ENCODE measurements around the gene SLC6A8. TPM values are rescaled to one million over a fixed set of nuclear protein-coding genes. Genes with fewer than 3 reads are reported as not detected.
"Not testable (repeated sequence)": the region's sequence is repeated elsewhere in the genome, so short reads cannot be mapped to it uniquely, and the experiment has no call there.

SLC6A8 gene
- polyA plus RNA-seq, 1 donor from 2014 or later = 0.08 TPM

DNA sequence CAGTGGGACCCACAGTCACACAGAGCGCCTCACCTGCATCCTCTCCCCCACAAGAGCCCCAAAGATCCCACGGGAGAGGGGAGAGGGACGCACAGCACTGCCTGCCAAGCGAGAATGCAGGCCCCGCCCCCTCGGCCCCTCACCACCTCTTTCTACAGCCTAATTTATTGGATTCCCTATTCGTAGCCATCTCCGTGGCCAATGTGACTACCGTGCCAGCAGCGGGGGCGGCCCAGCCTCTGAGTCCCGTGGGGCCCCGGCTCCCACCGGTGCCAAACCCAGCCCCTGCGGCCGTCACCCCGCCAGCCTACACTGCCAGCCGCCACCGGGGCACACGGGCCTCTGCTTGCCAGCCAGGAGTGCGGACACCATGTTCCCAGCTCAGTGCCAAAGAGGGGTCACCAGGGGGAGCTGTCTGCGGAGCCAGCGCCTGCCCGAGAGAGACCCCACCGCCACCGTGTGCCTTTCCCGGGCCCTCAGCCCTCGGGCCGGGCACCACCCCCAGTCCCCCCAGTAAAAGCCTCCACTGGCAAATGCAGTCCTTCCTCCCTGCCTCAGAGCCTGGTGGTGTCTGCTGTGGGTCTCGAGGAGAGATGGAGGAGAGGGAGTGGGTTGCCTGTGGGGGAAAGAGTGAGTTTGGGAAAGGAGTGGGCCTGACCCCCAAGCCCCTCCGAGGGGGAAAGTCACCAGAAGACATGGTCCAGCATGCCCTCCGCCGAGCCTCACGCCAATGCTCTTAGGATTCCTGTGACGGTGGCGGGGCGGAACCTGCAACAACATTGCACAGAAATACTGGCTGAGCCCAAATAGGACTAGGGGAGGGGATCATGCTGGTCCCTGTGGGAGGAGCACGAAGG is 56.7 kb downstream of the SLC6A8 start:
- H3K4me3 Mint-ChIP-seq = peak overlapping the region in 1 of 4 donors; percentile 17
- H3K36me3 Mint-ChIP-seq = no peaks in the 10 kb centered on the region
- no peaks in the 10 kb centered on the region for H3K9me3 Mint-ChIP-seq
- H3K27me3 Mint-ChIP-seq = peaks cover 4% of the 10 kb centered on the region
- no peak overlapping the region for H3K27ac Mint-ChIP-seq
- peaks cover 3 to 15% (median 14%) of the 10 kb centered on the region in 3 donors for H3K4me1 Mint-ChIP-seq

DNA sequence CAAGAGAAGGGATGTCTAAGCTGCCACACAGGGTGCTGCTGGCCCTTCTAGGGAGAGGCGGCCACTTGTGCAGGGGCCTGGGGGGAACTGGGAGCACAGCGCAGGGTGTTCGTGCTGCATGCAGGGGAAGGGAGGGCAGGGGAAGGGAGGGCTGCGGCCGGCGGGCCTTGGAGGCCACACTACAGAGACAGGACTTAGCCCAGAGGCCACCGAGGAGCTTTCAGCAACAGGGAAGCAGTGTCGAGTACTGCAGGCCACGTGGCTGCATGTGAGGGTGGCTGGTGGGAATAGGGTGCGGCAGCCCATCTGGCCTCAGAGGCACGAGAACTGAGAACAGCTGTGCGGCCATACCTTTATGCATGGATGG is 57.3 kb downstream of the SLC6A8 start:
- H3K4me3 Mint-ChIP-seq = peak overlapping the region in 3 of 4 donors; percentile 17 to 76 (median 39)
- H3K36me3 Mint-ChIP-seq, H3K27ac Mint-ChIP-seq, H3K9me3 Mint-ChIP-seq, H3K27me3 Mint-ChIP-seq: not testable (repeated sequence)
- peaks cover 3 to 19% (median 18%) of the 10 kb centered on the region in 3 donors for H3K4me1 Mint-ChIP-seq

Other genes with a start within 250 kb of the SLC6A8 start
- 0.84 TPM for gene TREX2, start 241.9 kb upstream of the SLC6A8 start, polyA plus RNA-seq
- gene HAUS7, start 217.3 kb upstream of the SLC6A8 start, polyA plus RNA-seq = 27.6 TPM
- gene BGN, start 192.9 kb upstream of the SLC6A8 start, polyA plus RNA-seq = not detected
- gene ATP2B3, start 170.3 kb upstream of the SLC6A8 start, polyA plus RNA-seq = not detected
- 56.1 TPM for gene CCNQ, start 88.8 kb upstream of the SLC6A8 start, polyA plus RNA-seq
- gene DUSP9, start 40.7 kb upstream of the SLC6A8 start, polyA plus RNA-seq = not detected
- gene PNCK, start 14.1 kb upstream of the SLC6A8 start, polyA plus RNA-seq = not detected
- 254 TPM for gene BCAP31, start 36.5 kb downstream of the SLC6A8 start, polyA plus RNA-seq
- 3.6 TPM for gene ABCD1, start 36.9 kb downstream of the SLC6A8 start, polyA plus RNA-seq
- gene PLXNB3, start 76.3 kb downstream of the SLC6A8 start, polyA plus RNA-seq = not detected
- not detected for gene SRPK3, start 93.1 kb downstream of the SLC6A8 start, polyA plus RNA-seq
- 104 TPM for gene IDH3G, start 106.4 kb downstream of the SLC6A8 start, polyA plus RNA-seq
- 395 TPM for gene SSR4, start 106.7 kb downstream of the SLC6A8 start, polyA plus RNA-seq
- gene PDZD4, start 142.6 kb downstream of the SLC6A8 start, polyA plus RNA-seq = 0.15 TPM
- 1.8 TPM for gene L1CAM, start 198.2 kb downstream of the SLC6A8 start, polyA plus RNA-seq
- not detected for gene AVPR2, start 216.7 kb downstream of the SLC6A8 start, polyA plus RNA-seq
- gene ARHGAP4, start 238.3 kb downstream of the SLC6A8 start, polyA plus RNA-seq = 123 TPM
- 91.4 TPM for gene NAA10, start 247.1 kb downstream of the SLC6A8 start, polyA plus RNA-seq

Measured in IgD-negative memory B cell (primary cell).